GM23338 (cell line): ENCODE results near the gene TBATA. TPM values are rescaled to one million over a fixed set of nuclear protein-coding genes. Genes with fewer than 3 reads are reported as not detected.

ENCODE experiments used
- ATAC-seq: fragments of 200-7000 bp; cut with Tn5 transposase; 3 replicates; pipeline ENCODE4 v1.9.1; 2020
- DNase-seq: peaks from one replicate; pipeline ENCODE4 v3.0.0-alpha.2; 2015; ENCODE audit warnings: low spot score
- H2AFZ ChIP-seq: fragments of 200-600 bp; sonication (generic); 2 replicates; pipeline ENCODE4 v1.8.0; 2016; ENCODE audit warnings: antibody characterized with exemption, mild to moderate bottlenecking, moderate library complexity
- H3F3A ChIP-seq: fragments of 200-600 bp; sonication (generic); replicated peaks from 2 replicates; pipeline ENCODE4 v1.8.0; 2017; ENCODE audit warnings: antibody characterized with exemption, mixed run types, low read depth
- H3K27ac ChIP-seq: fragments of 200-600 bp; sonication (generic); 2 replicates; pipeline ENCODE4 v1.6.1; 2016; ENCODE audit warnings: low read depth
- H3K27me3 ChIP-seq: fragments of 200-600 bp; sonication (generic); 2 replicates; pipeline ENCODE4 v1.8.0; 2016; ENCODE audit warnings: mild to moderate bottlenecking, mixed run types, moderate library complexity; ENCODE audit not compliant: insufficient read depth
- H3K36me3 ChIP-seq: fragments of 200-600 bp; sonication (generic); 2 replicates; pipeline ENCODE4 v1.8.0; 2016; ENCODE audit warnings: mild to moderate bottlenecking; ENCODE audit not compliant: insufficient read depth
- H3K4me1 ChIP-seq: fragments of 200-600 bp; sonication (generic); 2 replicates; pipeline ENCODE4 v1.8.0; 2016; ENCODE audit warnings: mild to moderate bottlenecking, moderate library complexity; ENCODE audit not compliant: insufficient read depth
- H3K4me2 ChIP-seq: fragments of 200-600 bp; sonication (generic); 2 replicates; pipeline ENCODE4 v1.7.1; 2017; ENCODE audit warnings: mixed run types
- H3K4me3 ChIP-seq: fragments of 200-600 bp; sonication (generic); 2 replicates; pipeline ENCODE4 v1.6.1; 2016; ENCODE audit warnings: mixed run types
- H3K79me2 ChIP-seq: fragments of 200-600 bp; sonication (generic); replicated peaks from 2 replicates; pipeline ENCODE4 v1.8.0; 2017; ENCODE audit warnings: mild to moderate bottlenecking; ENCODE audit not compliant: insufficient read depth
- H3K9me2 ChIP-seq: fragments of 200-600 bp; sonication (generic); 2 replicates; pipeline ENCODE4 v1.8.0; 2017; ENCODE audit not compliant: insufficient read depth
- H4K20me1 ChIP-seq: fragments of 200-600 bp; sonication (generic); replicated peaks from 2 replicates; pipeline ENCODE4 v1.8.0; 2017; ENCODE audit warnings: mild to moderate bottlenecking; ENCODE audit not compliant: insufficient read depth
- H3K27ac Mint-ChIP-seq: 2 replicates; pipeline ENCODE4 v1.8.0; 2020; ENCODE audit warnings: inconsistent platforms, mild to moderate bottlenecking, moderate library complexity, mixed read lengths
- H3K27me3 Mint-ChIP-seq: 3 replicates; pipeline ENCODE4 v1.8.0; 2022; ENCODE audit warnings: low read depth, mild to moderate bottlenecking, moderate library complexity, mixed read lengths, inconsistent platforms; ENCODE audit not compliant: insufficient read depth, poor library complexity
- H3K36me3 Mint-ChIP-seq: 3 replicates; pipeline ENCODE4 v1.8.0; 2021; ENCODE audit warnings: low read depth, mild to moderate bottlenecking, inconsistent platforms, moderate library complexity, mixed read lengths
- H3K4me1 Mint-ChIP-seq: 3 replicates; pipeline ENCODE4 v1.8.0; 2020; ENCODE audit warnings: mild to moderate bottlenecking, inconsistent platforms, mixed read lengths
- H3K4me3 Mint-ChIP-seq: 3 replicates; pipeline ENCODE4 v1.8.0; 2021; ENCODE audit warnings: moderate library complexity, mild to moderate bottlenecking, inconsistent platforms, mixed read lengths
- H3K9me3 Mint-ChIP-seq: 3 replicates; pipeline ENCODE4 v1.8.0; 2020; ENCODE audit warnings: moderate library complexity, mild to moderate bottlenecking, inconsistent platforms, mixed read lengths
- CREB1 ChIP-seq: fragments of 250-450 bp; sonication (Bioruptor Pico); IDR thresholded peaks from 2 replicates; pipeline ENCODE4 v1.5.0; 2020; ENCODE audit warnings: low read depth, mild to moderate bottlenecking, moderate library complexity
- CTCF ChIP-seq, 2 experiments: fragments of 200-600 bp in 1 of 2; sonication (generic) in 1 of 2; conservative IDR thresholded peaks; 2 replicates each; pipeline versions ENCODE4 v1.5.1 to v1.6.1; 2016 to 2017; ENCODE audit warnings: antibody characterized with exemption in 2 of 2, low read depth in 2 of 2, mild to moderate bottlenecking in 2 of 2, moderate library complexity in 1 of 2
- ETS1 ChIP-seq: IDR thresholded peaks from 2 replicates; pipeline ENCODE4 v1.6.1; 2016; ENCODE audit warnings: antibody characterized with exemption
- EZH2phosphoT487 ChIP-seq: fragments of 200-600 bp; sonication (generic); IDR thresholded peaks from one replicate; pipeline ENCODE4 v1.8.1; 2018; ENCODE audit warnings: antibody characterized with exemption; ENCODE audit not compliant: unreplicated experiment
- NANOG ChIP-seq: IDR thresholded peaks from 2 replicates; pipeline ENCODE4 v1.6.1; 2016; ENCODE audit warnings: antibody characterized with exemption, borderline replicate concordance
- POLR2AphosphoS5 ChIP-seq: IDR thresholded peaks from 2 replicates; pipeline ENCODE4 v1.6.1; 2016; ENCODE audit warnings: antibody characterized with exemption, low read depth
- REST ChIP-seq: IDR thresholded peaks from one replicate; pipeline ENCODE4 v1.6.1; 2018; ENCODE audit warnings: antibody characterized with exemption; ENCODE audit not compliant: unreplicated experiment
- STAT1 ChIP-seq: IDR thresholded peaks from one replicate; pipeline ENCODE4 v1.6.1; 2016; ENCODE audit warnings: antibody characterized with exemption; ENCODE audit not compliant: unreplicated experiment
- ZNF114 ChIP-seq: fragments of 250-450 bp; sonication (Bioruptor Pico); IDR thresholded peaks from 2 replicates; pipeline ENCODE4 v1.5.0; 2020; ENCODE audit warnings: mild to moderate bottlenecking, moderate library complexity
- ZNF331 ChIP-seq: fragments of 250-450 bp; sonication (Bioruptor Pico); IDR thresholded peaks from 2 replicates; pipeline ENCODE4 v1.5.0; 2020; ENCODE audit warnings: low read depth, mild to moderate bottlenecking, moderate library complexity
- long read RNA-seq: library from polyadenylated mRNA; unstranded; transcript quantifications from one replicate; pipeline ENCODE4 v2.0.0, GENCODE V29; 2020; ENCODE audit not compliant: unreplicated experiment
- polyA plus RNA-seq: library from polyadenylated mRNA; unstranded; fragments of >200 nt; fragmentation: Nextera tagmentation; extraction: Ambion mirVana; gene quantifications from 2 replicates; pipeline ENCODE4 v1.2.1, GENCODE V29; 2016
- total RNA-seq: library from RNA; depleted of rRNA; stranded (reverse); fragments of >200 nt; shearing (Covaris generic); gene quantifications from 2 replicates; pipeline ENCODE4 v1.2.3, GENCODE V29; 2014; rRNA removed

Gene TBATA
- not detected in 2 replicates for total RNA-seq
- polyA plus RNA-seq = not detected in 2 replicates
- long read RNA-seq = 0 reads

GRCh38 chr10:70785190-70785589, at the start of gene TBATA:
TBATA (minus strand) TSS chr10:70785377; CDS start chr10:70783379, 1,998 bp downstream.
- no peak within 1 kb of the TSS for H3K4me3 ChIP-seq
- no peak within 1 kb of the TSS for H3K4me2 ChIP-seq
- H4K20me1 ChIP-seq = no peaks in the 10 kb centered on the region; the same call in 1 of the 2 replicates
- H3K9me3 Mint-ChIP-seq = no peaks in the 10 kb centered on the region
- H3K4me3 Mint-ChIP-seq = no peak within 1 kb of the TSS
- no peak for ATAC-seq
- H3K4me1 Mint-ChIP-seq = no peaks in the 10 kb centered on the region
- H2AFZ ChIP-seq = no peak within 1 kb of the TSS
- H3K27ac Mint-ChIP-seq = no peak within 1 kb of the TSS
- H3K9me2 ChIP-seq = peaks cover 4% of the 10 kb centered on the region; the same call in 1 of the 2 replicates
- H3K36me3 Mint-ChIP-seq = no peaks in the 10 kb centered on the region
- no peaks in the 10 kb centered on the region for H3K4me1 ChIP-seq
- H3K27ac ChIP-seq = no peak within 1 kb of the TSS
- TF ChIP-seq CREB1 (CRISPR knock-in tag) (no peak), ZNF114 (no peak), ZNF331 (no peak), NANOG (no peak), REST (no peak), POLR2AphosphoS5 (no peak), ETS1 (no peak), EZH2phosphoT487 (no peak), CTCF (conservative IDR thresholded peaks at IDR 0.05; ENCODE audit: low read depth in 2 of 2) (no peak), STAT1 (no peak)
- H3K79me2 ChIP-seq = no peaks in the 10 kb centered on the region
- DNase-seq = no peak
- no peaks in the 10 kb centered on the region for H3F3A ChIP-seq
- no peaks in the 10 kb centered on the region for H3K36me3 ChIP-seq
- H3K27me3 ChIP-seq = no peaks in the 10 kb centered on the region
- no peaks in the 10 kb centered on the region for H3K27me3 Mint-ChIP-seq
